HT1080 (cell line): ENCODE measurements around the gene ISLR. TPM values are rescaled to one million over a fixed set of nuclear protein-coding genes. Genes with fewer than 3 reads are reported as not detected.

ENCODE experiments used
- DNase-seq: peaks from one replicate; pipeline ENCODE4 v3.0.0-alpha.2; 2015; ENCODE audit warnings: low read depth
- total RNA-seq: library from RNA; depleted of rRNA; stranded (reverse); fragments of >200 nt; shearing (Covaris generic); gene quantifications from 2 replicates; pipeline ENCODE4 v1.2.3, GENCODE V29; 2014

ISLR gene
- total RNA-seq, 1 experiment from 2014 or later, result 0.05 TPM

DNA sequence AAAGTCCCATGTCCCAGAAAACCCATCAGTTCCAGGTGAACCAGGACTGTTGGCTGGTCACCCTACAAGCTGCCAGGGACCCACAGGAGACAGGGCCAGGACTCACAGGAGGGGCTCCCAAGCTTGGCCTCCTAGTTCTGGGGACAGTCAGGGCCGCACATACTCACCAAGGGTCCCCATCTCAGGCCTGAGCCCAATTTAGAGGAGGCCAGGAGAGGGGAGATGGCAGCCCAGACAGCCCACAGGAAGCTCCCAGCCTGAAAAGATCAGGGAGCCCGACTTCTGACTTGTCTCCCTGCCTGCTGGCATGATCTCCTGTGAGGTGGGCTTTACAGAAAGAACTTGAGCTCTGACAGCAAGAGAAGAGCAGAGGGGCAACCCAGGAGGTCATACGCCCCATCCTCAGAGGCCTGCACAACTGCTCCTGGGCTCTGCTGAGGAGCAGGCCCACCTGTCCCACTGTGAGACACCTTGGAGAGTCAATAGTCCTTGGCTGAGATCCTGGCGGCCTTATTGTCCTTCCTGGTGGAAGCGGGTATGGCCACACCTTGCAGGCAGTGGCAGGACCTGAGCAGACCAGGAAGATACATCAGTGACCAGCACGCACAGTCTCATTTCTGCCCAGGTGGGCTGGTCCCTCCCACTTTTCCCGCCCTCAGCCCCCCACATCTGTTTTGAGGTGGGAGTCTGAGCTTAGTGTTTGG lies 2.5 kb upstream of the ISLR start:
- no peak for DNase-seq

DNA sequence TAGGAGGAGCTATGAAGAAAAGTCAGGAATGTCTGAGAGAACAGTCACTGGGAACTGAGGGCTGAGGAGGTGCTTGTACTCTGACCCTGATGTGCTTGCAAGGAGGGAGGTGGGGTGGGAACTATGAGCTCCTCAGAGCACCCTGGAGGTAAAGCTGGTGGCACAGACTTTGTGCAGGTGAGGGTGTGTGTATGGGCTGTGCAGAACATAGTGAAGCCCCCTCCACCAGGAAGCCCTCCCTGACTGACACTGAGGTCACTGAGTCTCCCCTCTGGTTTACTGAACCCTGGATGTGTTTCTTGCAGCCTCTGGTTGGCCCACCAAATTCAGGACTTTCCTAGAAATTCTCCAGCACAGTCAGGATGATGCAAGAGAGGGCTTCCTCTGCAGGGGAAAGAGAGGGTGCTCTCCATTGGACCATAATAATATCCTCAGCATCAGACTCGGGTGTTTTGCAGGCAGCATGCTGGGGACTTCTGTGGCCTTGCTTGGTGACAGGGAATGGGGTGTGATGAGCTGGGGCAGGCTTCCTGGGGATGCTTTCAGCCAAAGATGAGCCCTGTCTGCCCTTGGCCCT lies 1.5 kb upstream of the ISLR start:
- DNase-seq, result no peak

DNA sequence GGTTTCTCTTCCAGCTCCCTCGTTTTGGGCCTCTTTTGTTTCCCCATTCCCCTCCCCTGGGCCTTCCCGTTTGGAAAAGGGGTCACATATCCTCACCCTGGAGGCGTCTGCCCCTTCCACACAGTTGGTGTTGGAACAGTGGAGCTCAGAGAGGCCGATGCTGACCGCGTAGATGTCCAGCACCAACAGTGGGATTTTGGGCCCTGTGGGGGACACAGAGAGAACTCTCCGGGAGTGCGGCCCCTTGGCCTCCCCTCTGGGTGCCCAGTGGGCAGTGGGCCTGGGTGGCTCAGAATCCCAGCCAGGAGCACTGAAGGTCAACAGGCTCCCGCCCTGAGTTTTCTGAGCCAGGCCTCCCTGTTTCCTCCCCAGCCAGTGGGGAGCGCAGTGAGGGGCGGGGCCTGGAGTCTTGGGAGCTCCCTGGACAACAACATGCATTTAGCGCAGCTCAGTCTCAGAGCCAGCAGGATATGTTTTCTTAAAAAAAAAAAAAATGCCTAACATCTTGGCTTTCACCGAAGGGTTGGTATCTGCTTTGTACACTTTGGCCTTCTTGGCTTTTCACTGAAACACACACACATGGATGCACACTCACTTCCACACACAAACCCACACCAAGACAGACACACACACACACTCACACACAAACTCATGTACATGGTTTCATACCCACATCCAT lies 670 bp upstream of the ISLR start:
- DNase-seq, result no peak

DNA sequence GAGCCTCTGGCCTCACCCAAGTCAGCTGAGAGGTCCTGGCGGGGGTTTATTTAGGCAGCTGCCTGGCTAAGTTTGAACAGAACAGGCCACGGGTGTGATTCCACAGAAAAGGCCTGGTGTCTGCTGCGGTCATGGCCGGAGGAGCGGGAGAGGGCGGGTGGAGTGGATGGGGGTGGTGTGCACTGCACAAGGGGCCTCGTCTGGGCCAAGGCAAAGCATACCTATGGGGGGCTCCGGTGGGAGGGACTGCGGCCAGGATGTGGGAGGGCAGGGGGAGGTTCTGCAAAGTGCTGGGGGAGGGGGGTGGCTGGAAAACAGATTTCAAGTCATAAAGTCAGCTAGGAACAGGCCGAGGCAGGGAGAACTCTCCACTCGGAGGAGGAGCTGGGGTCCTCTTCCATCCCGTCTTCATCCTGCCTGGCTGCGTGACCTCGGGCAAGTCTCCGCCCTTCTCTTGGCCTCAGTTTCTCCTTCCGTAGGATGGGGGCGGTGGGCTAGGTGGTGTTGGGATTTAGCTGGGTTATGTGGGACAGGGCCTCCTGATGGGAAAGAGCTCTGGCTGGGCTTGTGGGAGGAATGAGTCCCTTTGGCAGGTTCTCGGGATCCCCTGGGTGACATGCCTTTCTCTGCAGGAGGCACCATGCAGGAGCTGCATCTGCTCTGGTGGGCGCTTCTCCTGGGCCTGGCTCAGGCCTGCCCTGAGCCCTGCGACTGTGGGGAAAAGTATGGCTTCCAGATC lies 878 bp downstream of the ISLR start:
- DNase-seq, result no peak

DNA sequence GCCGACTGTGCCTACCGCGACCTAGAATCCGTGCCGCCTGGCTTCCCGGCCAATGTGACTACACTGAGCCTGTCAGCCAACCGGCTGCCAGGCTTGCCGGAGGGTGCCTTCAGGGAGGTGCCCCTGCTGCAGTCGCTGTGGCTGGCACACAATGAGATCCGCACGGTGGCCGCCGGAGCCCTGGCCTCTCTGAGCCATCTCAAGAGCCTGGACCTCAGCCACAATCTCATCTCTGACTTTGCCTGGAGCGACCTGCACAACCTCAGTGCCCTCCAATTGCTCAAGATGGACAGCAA lies 1.4 kb downstream of the ISLR start:
- DNase-seq, result no peak

DNA sequence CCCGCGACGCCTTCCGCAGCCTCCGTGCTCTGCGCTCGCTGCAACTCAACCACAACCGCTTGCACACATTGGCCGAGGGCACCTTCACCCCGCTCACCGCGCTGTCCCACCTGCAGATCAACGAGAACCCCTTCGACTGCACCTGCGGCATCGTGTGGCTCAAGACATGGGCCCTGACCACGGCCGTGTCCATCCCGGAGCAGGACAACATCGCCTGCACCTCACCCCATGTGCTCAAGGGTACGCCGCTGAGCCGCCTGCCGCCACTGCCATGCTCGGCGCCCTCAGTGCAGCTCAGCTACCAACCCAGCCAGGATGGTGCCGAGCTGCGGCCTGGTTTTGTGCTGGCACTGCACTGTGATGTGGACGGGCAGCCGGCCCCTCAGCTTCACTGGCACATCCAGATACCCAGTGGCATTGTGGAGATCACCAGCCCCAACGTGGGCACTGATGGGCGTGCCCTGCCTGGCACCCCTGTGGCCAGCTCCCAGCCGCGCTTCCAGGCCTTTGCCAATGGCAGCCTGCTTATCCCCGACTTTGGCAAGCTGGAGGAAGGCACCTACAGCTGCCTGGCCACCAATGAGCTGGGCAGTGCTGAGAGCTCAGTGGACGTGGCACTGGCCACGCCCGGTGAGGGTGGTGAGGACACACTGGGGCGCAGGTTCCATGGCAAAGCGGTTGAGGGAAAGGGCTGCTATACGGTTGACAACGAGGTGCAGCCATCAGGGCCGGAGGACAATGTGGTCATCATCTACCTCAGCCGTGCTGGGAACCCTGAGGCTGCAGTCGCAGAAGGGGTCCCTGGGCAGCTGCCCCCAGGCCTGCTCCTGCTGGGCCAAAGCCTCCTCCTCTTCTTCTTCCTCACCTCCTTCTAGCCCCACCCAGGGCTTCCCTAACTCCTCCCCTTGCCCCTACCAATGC lies 2.0 kb downstream of the ISLR start:
- DNase-seq, result no peak

DNA sequence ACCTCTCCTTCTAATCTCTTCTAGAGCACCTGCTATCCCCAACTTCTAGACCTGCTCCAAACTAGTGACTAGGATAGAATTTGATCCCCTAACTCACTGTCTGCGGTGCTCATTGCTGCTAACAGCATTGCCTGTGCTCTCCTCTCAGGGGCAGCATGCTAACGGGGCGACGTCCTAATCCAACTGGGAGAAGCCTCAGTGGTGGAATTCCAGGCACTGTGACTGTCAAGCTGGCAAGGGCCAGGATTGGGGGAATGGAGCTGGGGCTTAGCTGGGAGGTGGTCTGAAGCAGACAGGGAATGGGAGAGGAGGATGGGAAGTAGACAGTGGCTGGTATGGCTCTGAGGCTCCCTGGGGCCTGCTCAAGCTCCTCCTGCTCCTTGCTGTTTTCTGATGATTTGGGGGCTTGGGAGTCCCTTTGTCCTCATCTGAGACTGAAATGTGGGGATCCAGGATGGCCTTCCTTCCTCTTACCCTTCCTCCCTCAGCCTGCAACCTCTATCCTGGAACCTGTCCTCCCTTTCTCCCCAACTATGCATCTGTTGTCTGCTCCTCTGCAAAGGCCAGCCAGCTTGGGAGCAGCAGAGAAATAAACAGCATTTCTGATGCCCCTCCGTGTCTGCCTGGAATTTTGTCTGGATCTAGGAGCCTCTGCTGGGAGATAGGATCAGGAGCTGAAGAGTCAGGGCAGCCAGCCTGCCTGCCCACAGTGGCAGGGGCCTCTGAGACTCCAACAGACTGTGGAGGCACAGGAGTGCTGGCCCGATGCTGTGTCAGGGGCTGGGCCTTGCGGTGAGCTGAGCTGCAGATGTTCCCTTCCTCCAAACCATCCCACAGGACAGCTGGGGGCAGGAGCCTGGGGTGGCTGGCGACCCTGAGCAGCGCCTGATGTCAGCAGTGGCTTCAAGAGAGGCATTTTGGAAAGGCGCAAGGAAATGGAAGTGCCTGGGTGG lies 3.0 kb downstream of the ISLR start:
- no peak for DNase-seq

DNA sequence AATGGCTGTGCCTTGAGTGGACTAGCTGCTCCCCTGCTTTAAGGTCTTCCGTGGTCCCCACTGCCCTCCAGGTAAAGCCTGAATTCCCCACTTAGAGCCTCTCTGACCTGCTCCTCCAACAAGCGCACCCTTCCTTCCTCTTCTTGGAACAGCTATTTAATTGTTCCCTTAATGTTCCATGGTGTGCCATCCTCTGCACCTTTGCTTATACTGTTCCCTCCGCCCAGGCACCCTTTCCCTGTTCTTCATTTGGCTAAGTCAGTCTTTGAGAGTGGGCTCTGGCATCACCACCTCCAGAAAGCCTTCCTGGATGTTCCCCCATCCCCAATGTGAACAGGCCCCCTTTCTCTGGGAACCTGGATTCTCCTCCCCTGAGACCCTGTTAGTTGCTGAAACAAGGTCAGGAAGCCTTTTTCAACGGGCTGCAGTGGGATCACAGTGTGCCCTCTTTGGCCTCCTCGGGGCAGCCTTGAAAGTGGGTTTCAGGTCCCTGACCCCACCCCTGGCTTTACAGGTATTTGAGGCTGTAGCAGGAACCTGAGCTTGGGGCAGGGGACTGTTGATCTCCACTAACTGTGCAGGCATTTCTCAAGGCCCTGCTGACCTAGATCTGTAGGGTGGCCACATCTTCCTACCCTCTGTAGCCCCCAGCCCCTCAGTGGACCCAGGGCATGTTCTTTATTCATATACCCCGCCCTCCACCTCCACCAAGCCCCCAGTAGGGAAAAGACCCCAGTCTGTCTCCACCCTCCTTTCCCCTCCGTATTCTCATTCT lies 5.0 kb downstream of the ISLR start:
- DNase-seq, result no peak

DNA sequence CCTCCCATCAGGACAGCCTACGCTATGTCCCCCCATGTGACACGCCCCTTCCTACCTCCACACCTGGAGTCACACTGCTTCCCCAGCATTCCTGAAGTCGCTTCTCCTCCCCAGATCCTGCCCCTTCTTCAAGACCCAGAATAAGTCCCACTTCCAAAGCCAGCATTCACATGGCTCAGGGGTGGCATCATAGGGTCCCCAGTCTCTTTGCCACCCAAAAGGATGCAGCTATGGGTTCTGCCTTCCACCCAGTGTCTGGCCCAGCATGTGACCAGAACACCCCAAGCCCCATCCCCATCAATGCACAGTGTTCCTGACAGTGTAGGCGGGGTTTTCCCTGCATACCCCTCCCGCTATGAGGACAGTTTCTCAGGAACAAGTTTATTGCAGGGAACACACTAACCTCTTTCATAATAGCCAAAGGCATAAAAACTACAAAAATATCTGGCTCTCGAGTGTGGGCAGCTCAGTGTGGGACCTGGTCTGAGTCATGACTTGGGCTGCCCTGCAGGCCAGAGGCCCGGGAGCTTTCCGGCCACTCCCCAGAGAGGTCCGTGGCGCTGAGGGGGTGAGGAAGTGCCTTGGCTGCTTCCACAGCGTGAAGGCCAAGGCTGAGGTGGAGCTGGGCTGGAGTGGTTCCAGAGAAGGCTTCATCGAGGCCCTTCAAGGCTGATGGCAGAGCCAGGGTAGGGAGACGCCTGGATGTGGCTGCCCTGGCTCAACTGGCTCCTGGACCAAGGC lies 5.8 kb downstream of the ISLR start:
- peak; percentile 91 for DNase-seq

DNA sequence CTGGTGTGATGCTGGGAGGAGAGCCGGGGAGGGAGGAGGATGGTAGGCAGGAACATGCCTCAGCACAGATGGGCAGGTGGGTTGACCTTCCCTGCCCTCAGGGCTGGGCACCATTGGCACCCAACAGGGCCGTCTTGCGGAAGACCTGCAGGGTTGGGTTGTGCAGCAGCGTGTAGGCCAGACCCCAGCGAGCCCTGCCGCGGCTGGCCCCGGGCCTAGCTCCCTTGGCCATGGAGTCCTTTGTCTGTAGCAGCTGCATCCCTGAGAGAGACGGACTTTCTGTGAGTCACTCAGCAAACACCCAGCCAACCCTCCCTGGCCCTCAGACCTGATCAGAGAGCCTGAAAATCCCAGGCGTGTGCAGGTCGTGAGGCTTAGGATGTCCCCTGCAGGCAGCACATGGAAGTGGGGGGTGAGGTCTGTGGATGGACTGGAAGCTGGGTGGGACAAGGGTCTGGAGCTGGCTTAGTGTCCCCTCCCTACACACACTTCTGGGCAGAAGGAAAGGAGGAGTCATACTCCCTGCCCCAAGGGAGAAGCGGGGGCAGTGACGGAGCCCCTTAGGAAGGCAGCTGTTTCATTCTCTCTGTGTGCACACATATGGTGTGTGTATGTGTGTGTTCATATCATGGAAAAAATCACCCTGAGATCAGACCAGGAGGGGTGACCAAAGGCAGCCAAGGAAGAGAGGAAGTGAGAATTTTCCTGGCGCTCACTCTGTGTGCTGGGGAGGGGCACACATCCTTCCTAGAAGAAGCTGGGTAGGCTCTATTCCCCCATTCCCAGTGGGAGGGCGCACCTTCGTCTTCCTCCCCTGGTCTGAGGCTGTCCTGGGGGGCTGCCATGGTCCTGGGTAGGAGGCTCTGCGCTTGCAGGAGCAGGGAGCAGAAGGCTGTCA lies 6.7 kb downstream of the ISLR start:
- DNase-seq, result peak; percentile 45

DNA sequence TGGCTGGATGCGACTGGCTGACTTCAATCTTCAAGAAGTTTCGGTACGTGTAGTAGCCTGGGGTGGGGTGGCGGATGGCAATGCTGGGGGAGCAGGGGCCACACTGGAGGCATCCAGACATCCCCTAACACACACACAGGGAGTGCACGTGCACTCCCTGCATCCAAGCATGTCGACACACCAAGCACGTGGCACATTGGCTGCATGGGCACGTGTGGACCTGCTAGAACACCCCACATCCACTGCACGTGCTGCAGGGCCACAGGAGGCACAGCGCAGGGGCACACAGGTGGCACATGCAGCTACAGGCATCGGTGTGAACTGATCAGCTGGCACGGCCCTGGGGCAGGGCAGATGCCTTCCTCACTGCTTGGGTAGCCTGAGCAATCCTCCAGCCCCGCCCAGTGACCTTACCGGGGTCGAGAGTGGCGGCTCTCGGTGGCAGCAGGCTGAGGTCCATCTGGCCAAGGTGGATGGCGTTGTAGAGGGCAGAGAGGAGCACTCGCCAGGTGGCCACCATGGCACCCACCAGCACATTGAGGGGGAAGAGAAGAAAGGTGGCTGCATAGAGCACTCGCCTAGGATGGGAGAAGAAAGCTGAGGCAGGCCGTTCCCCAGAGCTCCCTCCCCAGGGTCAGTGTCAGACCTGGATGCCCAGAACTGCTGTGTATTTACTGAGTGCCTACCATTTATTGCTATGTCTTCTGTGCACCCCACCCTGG lies 7.5 kb downstream of the ISLR start:
- no peak for DNase-seq

DNA sequence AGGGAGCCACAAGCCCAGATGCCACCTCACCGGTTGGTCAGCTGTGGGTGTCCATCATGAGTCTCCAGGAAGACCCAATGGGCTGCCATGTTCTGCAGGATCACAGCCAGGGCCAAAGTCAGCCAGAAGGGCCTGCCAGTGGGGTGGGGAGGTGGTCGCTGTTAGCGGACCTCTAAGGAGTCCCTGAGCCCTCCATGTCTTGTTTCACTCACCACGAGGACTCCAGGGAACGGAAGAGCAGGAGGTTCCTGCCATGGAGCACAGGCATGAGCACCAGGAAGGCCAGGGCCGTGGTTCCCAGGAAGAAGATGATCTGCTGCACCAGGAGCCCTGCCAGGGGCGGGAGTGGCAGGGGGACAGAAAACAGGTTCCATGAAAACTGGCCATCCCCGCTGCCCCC lies 8.6 kb downstream of the ISLR start:
- no peak for DNase-seq

DNA sequence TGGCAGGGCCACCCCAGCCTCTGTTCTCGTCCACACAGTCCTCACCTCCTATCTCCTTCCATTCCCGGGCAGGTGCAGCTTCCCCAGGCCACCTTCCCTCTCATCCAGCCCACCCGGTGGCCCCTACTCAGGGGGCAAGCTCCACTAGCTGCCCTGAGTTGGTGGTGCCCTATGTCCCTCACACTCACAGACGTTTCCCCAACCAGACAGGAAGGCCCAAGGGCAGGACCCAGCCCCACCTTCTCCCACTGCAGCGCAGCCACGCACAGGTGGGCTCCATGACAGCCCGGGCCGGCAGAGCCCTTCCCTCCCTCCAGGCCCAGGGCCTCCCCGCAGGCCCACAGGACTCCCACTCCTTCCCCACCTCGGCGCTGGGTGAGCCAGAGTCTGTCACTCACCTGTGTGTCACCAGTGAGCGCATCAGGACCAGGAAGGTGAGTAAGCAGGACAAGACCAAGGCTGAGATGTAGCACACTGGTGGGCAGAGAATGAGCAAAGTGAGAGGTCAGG lies 11.1 kb downstream of the ISLR start:
- DNase-seq, result no peak

DNA sequence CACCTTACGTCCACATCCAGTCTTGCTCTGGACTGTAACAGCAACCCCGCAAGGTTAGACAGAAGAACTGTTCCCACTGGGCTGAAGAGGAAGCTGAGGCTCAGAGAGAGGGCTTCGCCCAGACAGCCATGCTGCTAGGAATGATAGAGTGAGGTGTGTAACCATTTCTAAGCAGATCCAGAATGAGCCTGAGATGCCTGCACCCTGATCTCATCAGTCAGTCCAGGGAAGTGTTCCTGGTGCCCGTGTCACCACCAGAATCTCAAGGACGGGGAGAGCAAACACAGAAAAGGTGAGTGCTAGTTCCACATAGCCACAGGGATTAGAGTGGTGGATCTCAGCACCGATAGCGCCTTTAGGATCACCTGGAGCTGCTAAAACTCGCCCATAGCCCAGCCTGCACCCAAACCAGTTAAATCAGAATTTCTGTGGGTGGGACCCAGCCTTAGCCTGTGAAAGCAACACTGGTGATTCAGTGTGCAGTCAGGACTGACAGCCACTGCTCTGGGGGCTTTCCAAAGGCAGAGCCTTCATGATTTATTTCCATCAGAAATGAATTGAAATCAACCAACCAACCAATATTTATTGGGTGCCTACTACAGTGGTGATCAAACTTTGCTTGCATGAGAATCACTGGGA lies 12.3 kb downstream of the ISLR start:
- DNase-seq, result no peak

DNA sequence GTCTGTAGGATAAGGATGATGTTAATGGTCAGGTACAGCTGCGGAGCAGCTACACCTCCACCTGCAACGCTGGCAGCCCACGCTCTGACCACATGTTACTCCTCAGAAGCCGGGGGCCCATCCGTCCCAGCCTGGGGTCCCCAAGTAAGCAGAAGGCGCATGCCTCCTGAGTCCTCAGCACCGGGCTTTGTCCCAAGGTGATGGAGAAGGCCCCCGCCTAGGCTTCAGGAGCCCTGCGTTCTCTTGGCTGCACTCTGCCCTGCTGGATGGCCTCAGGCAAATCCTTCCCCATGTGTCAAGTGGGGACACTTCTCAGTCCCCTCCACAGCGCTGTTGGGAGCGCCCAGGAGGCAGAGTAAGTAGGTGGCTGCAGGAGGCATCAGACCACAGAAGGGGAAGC lies 14.7 kb downstream of the ISLR start:
- DNase-seq, result no peak

DNA sequence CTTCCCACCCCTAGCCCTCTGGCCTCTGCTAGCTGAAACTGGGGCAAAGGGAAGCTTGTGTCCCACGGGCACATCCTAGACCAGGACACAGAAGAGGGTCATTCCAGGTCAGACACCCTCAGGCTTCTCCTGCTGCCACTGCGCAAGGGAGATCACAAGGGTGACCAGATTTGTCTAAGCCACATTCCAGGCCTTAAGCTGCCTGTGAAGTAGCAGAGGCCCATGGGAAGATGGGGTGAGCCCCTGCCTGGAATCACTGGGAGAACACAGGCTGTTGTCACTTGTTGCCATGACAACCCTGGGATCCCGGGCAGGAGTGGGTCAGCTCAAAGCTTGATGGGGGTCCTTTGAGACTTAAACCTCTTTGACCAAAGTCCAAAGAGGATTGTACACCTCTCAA lies 18.3 kb downstream of the ISLR start:
- no peak for DNase-seq
